A673 (cell line): Measurements from ENCODE around the gene GAS2L2.

ENCODE experiments used
- CTCF ChIP-seq: fragments of 300-800, 200-600 bp; sonication (generic); conservative IDR thresholded peaks from 2 replicates; pipeline ENCODE4 v1.5.1; 2017; ENCODE audit warnings: low read depth, mild to moderate bottlenecking, antibody characterized with exemption, low read length, moderate library complexity, mixed read lengths
- EZH2 ChIP-seq: fragments of 200-600 bp; sonication (generic); IDR thresholded peaks from 2 replicates; pipeline ENCODE4 v1.6.1; 2017; ENCODE audit warnings: borderline replicate concordance, low read depth, mild to moderate bottlenecking, mixed read lengths, antibody characterized with exemption, low read length; ENCODE audit not compliant: poor library complexity, severe bottlenecking

- no peak for TF ChIP-seq EZH2
- TF ChIP-seq CTCF: no peak
Observed at GRCh38 chr17:35780950-35781349, 27.9 kb upstream of the GAS2L2 start.
